GM23248 (cell line): ENCODE data around the gene CD79A. TPM values are rescaled to one million over a fixed set of nuclear protein-coding genes. Genes with fewer than 3 reads are reported as not detected.

Experiments used
- DNase-seq: peaks from one replicate; pipeline ENCODE4 v3.0.0-alpha.2; 2015
- H2AFZ ChIP-seq: fragments of 200-600 bp; sonication (generic); 2 replicates; pipeline ENCODE4 v1.6.1; 2016; ENCODE audit warnings: antibody characterized with exemption
- H3F3A ChIP-seq: fragments of 200-600 bp; sonication (generic); 2 replicates; pipeline ENCODE4 v1.6.1; 2016; ENCODE audit warnings: mild to moderate bottlenecking, antibody characterized with exemption, mixed run types; ENCODE audit not compliant: insufficient read depth
- H3K27ac ChIP-seq: fragments of 200-600 bp; sonication (generic); 2 replicates; pipeline ENCODE4 v1.5.1; 2016; ENCODE audit warnings: mild to moderate bottlenecking
- H3K27me3 ChIP-seq: fragments of 200-600 bp; sonication (generic); replicated peaks from 2 replicates; pipeline ENCODE4 v1.6.1; 2016; ENCODE audit warnings: mild to moderate bottlenecking; ENCODE audit not compliant: insufficient read depth
- H3K36me3 ChIP-seq: fragments of 200-600 bp; sonication (generic); 2 replicates; pipeline ENCODE4 v1.6.1; 2016; ENCODE audit warnings: low read depth, mild to moderate bottlenecking
- H3K4me1 ChIP-seq: fragments of 200-600 bp; sonication (generic); 2 replicates; pipeline ENCODE4 v1.6.1; 2016; ENCODE audit warnings: mild to moderate bottlenecking; ENCODE audit not compliant: insufficient read depth
- H3K4me2 ChIP-seq: fragments of 200-600 bp; sonication (generic); one replicate; pipeline ENCODE4 v1.6.1; 2016; ENCODE audit warnings: mild to moderate bottlenecking; ENCODE audit not compliant: unreplicated experiment
- H3K4me3 ChIP-seq: fragments of 200-600 bp; sonication (generic); 2 replicates; pipeline ENCODE4 v1.5.1; 2016; ENCODE audit warnings: mild to moderate bottlenecking
- H3K79me2 ChIP-seq: fragments of 200-600 bp; sonication (generic); 2 replicates; pipeline ENCODE4 v1.6.1; 2016; ENCODE audit warnings: mild to moderate bottlenecking; ENCODE audit not compliant: insufficient read depth
- H3K9ac ChIP-seq: fragments of 200-600 bp; sonication (generic); 2 replicates; pipeline ENCODE4 v1.6.1; 2016; ENCODE audit warnings: mild to moderate bottlenecking
- H3K9me2 ChIP-seq: fragments of 200-600 bp; sonication (generic); 2 replicates; pipeline ENCODE4 v1.6.1; 2016; ENCODE audit warnings: mixed run types, mild to moderate bottlenecking, moderate library complexity; ENCODE audit not compliant: insufficient read depth
- H3K9me3 ChIP-seq: fragments of 200-600 bp; sonication (generic); one replicate; pipeline ENCODE4 v1.6.1; 2017; ENCODE audit warnings: low read depth
- H4K20me1 ChIP-seq: fragments of 200-600 bp; sonication (generic); 2 replicates; pipeline ENCODE4 v1.6.0; 2016; ENCODE audit not compliant: insufficient read depth
- EZH2 ChIP-seq: fragments of 200-600 bp; sonication (generic); IDR thresholded peaks from 2 replicates; pipeline ENCODE4 v1.6.1; 2018; ENCODE audit warnings: antibody characterized with exemption, mild to moderate bottlenecking; ENCODE audit not compliant: insufficient read depth, poor library complexity, severe bottlenecking
- EZH2phosphoT487 ChIP-seq: fragments of 200-600 bp; sonication (generic); IDR thresholded peaks from 2 replicates; pipeline ENCODE4 v1.6.1; 2018; ENCODE audit warnings: antibody characterized with exemption, moderate library complexity, mild to moderate bottlenecking, low read depth; ENCODE audit not compliant: insufficient read depth
- WGBS, 2 experiments: methylation state at CpG; one replicate each; pipeline ENCODE4 v1.1.6; 2015 to 2017; ENCODE audit warnings: low lambda C conversion rate in 2 of 2, low coverage in 1 of 2; ENCODE audit errors: missing lambda C conversion rate in 2 of 2; 5-methylcytosine and 5-hydroxymethylcytosine counted together
- in situ Hi-C: fragments of 300-500 bp; cut with MboI; formaldehyde crosslinking; loops from 2 replicates; pipeline ENCODE4 v1.15.0; 2020
- polyA plus RNA-seq: library from polyadenylated mRNA; unstranded; fragments of >200 nt; fragmentation: Nextera tagmentation; extraction: Ambion mirVana; gene quantifications from 2 replicates; pipeline ENCODE4 v1.2.1, GENCODE V29; 2016
- total RNA-seq: library from RNA; depleted of rRNA; stranded (reverse); fragments of >200 nt; shearing (Covaris generic); gene quantifications from 2 replicates; pipeline ENCODE4 v1.2.3, GENCODE V29; 2014

CD79A gene
- total and polyA plus RNA-seq, 2 experiments from 2014 or later = not detected

DNA sequence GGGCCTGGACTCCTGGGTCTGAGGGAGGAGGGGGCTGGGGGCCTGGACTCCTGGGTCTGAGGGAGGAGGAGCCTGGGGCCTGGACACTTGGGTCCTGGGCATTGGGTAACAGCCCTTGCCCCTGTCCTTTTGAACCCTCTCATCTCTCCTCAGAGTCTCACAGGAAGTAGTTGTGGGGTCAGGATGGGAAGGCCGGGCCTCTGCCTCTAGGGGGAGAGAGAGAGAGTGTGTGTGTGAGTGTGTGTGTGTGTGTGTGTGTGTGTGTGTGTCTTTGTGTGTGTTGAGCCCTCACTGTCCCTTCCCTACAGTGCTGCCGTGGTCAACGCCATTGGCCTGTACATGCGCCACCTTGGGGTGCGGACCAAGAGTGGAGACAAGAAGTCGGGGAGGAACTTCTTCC, 16.8 kb downstream of the CD79A start:
- Histone ChIP-seq H3K4me2 (no peak overlapping the region), H3K27me3 (no peaks in the 10 kb centered on the region), H3F3A (no peaks in the 10 kb centered on the region), H3K4me3 (no peak overlapping the region), H3K36me3 (peaks cover 3% of the 10 kb centered on the region; the same call in 1 of the 2 replicates), H3K27ac (no peak overlapping the region), H3K79me2 (peaks cover 22% of the 10 kb centered on the region), H3K9ac (no peak overlapping the region), H3K9me3 (no peaks in the 10 kb centered on the region), H3K4me1 (no peaks in the 10 kb centered on the region), H3K9me2 (no peaks in the 10 kb centered on the region), H2AFZ (no peak overlapping the region), H4K20me1 (no peaks in the 10 kb centered on the region)
- DNase-seq = peak; percentile 32
- no peak for TF ChIP-seq EZH2phosphoT487
- TF ChIP-seq EZH2 = no peak
- in situ Hi-C loops = no loop called here
- WGBS, 2 experiments = 88 to 97% methylated on average over 5 to 6 of the region's 6 CpGs

DNA sequence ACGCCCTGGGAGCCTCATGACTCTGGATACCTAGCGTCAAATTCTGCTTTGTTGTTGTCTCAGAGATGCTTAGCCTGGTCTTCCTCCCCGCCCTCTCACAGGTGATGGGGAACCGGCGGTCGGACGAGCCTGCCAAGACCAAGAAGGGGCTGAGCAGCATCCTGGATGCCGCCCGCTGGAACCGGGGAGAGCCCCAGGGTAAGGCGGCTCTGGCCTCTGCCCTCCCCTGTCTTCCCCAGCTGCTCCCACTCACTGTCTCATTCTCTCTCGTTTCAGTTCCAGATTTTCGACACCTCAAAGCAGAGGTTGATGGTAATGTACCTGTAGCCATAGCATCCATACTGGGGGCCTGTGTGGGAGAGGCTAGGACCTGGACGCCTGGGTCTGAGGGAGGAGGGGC, 17.3 kb downstream of the CD79A start:
- Histone ChIP-seq H3K9me3 (no peaks in the 10 kb centered on the region), H3K27ac (no peak overlapping the region), H3F3A (no peaks in the 10 kb centered on the region), H3K36me3 (peaks cover 6% of the 10 kb centered on the region; the same call in 1 of the 2 replicates), H3K4me3 (no peak overlapping the region), H3K27me3 (no peaks in the 10 kb centered on the region), H3K4me2 (no peak overlapping the region), H2AFZ (no peak overlapping the region), H3K79me2 (peaks cover 18% of the 10 kb centered on the region), H3K9me2 (no peaks in the 10 kb centered on the region), H4K20me1 (no peaks in the 10 kb centered on the region), H3K9ac (no peak overlapping the region), H3K4me1 (no peaks in the 10 kb centered on the region)
- DNase-seq = no peak
- in situ Hi-C loops = no loop called here
- WGBS, 2 experiments = 81 to 84% methylated on average over 11 to 14 of the region's 14 CpGs
- TF ChIP-seq EZH2 (no peak), EZH2phosphoT487 (no peak)

DNA sequence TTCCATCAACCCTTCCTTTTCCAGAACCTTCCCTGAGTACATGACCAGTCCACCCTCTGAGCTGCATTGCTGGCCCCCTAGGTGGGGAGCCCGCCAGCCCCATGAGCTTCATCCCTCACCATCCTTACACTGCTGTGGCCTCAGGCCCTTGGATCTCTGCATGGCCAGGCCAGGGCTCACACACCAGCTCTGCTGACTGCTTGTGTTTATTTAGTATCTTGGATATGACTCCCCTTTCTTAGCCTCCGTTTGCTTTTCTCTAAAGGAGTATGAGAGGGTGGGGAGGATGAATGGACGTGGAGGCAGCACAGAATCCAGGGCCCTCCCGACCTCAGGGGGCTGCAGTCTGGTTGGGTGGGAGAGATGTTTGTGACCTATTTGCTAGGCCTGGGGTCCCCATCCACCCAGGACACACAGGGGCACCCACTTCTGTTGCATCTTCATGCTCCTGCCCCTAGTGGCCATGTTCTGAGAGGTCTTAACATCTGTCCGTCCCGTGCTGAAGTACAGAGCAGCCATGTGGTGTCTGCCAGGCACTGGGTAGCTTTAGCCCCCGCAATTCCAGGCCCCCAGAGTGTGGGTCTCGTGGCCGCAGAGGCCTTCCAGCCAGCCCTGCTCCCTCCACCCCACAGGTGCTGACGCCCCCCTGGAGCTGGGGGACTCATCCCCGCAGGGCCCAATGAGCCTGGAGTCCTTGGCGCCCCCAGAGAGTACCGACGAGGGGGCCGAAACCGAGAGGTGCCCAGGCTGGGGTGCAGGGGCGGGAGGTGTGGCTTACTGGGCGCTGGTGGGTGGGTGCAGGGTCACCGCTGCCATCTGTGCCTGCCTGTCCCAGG, 18.9 kb downstream of the CD79A start:
- in situ Hi-C loops = no loop called here
- no peaks in the 10 kb centered on the region for H3F3A ChIP-seq

DNA sequence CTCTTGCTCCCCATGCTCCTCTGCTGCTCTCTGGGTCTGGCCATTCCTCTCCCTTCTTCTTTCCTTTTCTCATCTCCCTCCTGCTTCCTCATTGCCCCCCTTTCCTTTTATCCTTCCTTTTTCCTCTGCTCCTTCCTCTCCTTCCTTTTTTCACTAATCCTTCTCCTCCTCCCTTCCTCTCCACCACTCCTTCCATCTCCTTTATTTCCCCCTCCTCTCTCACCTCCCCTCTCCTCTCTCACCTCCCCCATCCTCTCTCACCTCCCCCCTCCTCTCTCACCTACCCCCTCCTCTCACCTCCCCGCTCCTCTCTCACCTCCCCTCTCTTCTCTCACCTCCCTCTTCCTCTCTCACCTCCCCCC, 19.5 kb downstream of the CD79A start:
- 83 to 94% methylated on average over 1 of the region's 1 CpG for WGBS, 2 experiments
- H3K79me2 ChIP-seq = peaks cover 1% of the 10 kb centered on the region; the same call in 1 of the 2 replicates
- H2AFZ ChIP-seq = no peak overlapping the region
- no peak overlapping the region for H3K9ac ChIP-seq
- no peaks in the 10 kb centered on the region for H3K4me1 ChIP-seq
- in situ Hi-C loops = no loop called here
- no peak overlapping the region for H3K4me2 ChIP-seq
- no peaks in the 10 kb centered on the region for H3F3A ChIP-seq
- no peak for DNase-seq
- H4K20me1 ChIP-seq = no peaks in the 10 kb centered on the region
- no peaks in the 10 kb centered on the region for H3K9me2 ChIP-seq
- H3K9me3 ChIP-seq = no peaks in the 10 kb centered on the region
- H3K27ac ChIP-seq = no peak overlapping the region
- H3K4me3 ChIP-seq = no peak overlapping the region
- TF ChIP-seq EZH2phosphoT487 = no peak
- no peak for TF ChIP-seq EZH2
- H3K27me3 ChIP-seq = no peaks in the 10 kb centered on the region
- H3K36me3 ChIP-seq = peaks cover 11% of the 10 kb centered on the region; the same call in 1 of the 2 replicates

More for the DNA sequence above, 18.9 kb downstream of the CD79A start:
- peak; percentile 32 for DNase-seq
- Histone ChIP-seq H2AFZ (no peak overlapping the region), H3K4me1 (no peaks in the 10 kb centered on the region), H3K9me3 (no peaks in the 10 kb centered on the region), H4K20me1 (no peaks in the 10 kb centered on the region), H3K4me2 (no peak overlapping the region), H3K36me3 (peaks cover 11% of the 10 kb centered on the region; the same call in 1 of the 2 replicates), H3K27ac (no peak overlapping the region), H3K27me3 (no peaks in the 10 kb centered on the region), H3K9ac (no peak overlapping the region), H3K79me2 (peaks cover 7% of the 10 kb centered on the region; the same call in 1 of the 2 replicates), H3K4me3 (no peak overlapping the region), H3K9me2 (no peaks in the 10 kb centered on the region)
- TF ChIP-seq EZH2phosphoT487 (no peak), EZH2 (no peak)
- WGBS, 2 experiments = 82 to 85% methylated on average over 16 to 19 of the region's 19 CpGs
